GM12864 (cell line): ENCODE data around the gene GLI1.
A peak's percentile ranks its signal among the peaks of the same experiment; 100 is the strongest.

Source experiments
- DNase-seq: peaks from one replicate; pipeline ENCODE4 v3.0.0-alpha.2; 2011; ENCODE audit warnings: low read depth
- H3K4me3 ChIP-seq: 2 replicates; pipeline ENCODE4 v1.5.1; 2011; ENCODE audit warnings: mild to moderate bottlenecking, low read depth, low read length, control low read depth
- CTCF ChIP-seq: IDR thresholded peaks from 2 replicates; pipeline ENCODE4 v1.5.1; 2011; ENCODE audit warnings: low read depth, mild to moderate bottlenecking, moderate library complexity, low read length, control low read depth, inconsistent platforms; ENCODE audit errors: missing control alignments

The GLI1 gene

DNA sequence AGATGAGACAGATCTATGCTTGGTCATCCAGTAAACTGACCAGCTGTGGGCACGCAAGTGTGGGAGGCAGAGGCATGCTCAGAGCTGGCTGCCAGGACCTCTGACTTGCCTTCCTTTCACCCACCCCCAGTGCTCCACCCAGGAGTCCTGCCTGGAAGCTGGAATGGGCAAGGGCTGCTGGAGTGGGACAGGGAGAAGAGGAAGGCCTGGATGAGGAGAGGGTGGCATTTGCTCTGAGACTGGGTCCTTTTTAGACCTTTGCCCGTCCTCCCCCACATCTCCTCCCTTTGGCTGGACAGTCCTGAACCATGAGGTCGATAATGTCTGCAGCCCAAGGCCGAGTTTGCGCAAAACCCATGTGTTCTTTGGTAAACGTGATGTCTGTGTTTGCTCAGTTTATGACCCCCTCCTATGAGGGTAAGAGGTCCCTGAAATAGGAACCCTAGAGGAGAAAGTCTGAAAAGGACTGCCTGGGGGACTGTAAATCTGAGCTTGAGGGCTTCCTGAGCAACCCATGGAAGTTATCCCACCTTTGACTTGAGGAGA, 8.3 kb upstream of the GLI1 start:
- H3K4me3 ChIP-seq: no peak overlapping the region
- DNase-seq: no peak
- no peak for TF ChIP-seq CTCF

DNA sequence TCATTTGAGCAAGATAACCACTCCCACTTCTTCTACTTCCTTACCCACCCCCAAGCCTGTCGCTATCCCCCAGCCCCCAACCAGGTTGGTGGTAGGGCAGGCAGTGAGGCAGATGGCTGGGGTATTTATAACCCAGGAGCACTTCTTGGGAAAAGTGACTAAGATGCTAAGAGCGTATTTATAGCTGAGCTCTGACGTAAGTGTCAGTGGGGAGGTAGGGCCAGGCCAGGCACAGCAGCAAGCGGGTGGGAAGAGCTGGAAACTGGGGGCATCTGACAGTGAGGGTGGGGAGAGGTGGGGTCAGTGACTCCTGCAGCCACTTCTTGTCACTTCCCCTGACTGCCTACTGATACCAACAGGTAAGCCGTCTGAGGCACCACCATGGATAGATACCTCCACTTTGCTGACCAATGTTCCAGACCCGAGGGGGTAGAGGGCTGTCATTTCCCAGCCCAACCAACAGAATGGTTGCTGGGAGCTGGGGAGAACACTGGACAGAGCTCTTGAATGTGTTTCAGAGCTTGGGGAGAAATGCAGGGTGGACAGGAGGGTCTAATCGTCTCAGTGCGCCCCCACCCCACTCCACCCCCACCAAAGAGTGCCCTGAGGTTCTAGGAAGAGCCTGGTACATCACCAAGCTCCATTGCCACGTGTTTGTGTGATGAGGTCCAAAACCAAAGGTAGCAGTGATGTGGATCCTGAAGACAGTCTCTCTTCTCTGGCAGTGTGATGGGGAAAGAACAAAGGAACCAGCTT, 7.2 kb upstream of the GLI1 start:
- no peak for DNase-seq
- TF ChIP-seq CTCF: no peak
- no peak overlapping the region for H3K4me3 ChIP-seq

- TF ChIP-seq CTCF: peak; percentile 96
- H3K4me3 ChIP-seq: no peak overlapping the region
- no peak for DNase-seq
These were observed 6.6 kb upstream of the GLI1 start for GRCh38 chr12:57452937-57453509.

DNA sequence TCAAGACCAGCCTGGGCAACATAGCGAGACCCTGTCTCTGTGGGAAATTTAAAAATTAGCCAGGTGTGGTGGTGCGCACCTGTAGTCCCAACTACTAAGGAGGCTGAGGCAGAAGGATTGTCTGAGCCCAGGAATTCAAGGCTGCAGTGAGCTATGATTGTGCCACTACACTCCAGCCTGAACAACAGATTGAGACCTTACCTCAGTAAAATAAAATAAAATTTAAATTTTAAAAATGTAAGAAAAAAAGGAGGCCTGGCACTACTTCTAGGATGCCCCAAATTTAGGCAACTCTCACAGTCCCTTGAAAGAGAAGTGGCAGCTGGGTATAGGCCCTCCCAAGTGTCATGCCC, 5.4 kb upstream of the GLI1 start:
- no peak for TF ChIP-seq CTCF
- H3K4me3 ChIP-seq: no peak overlapping the region
- DNase-seq: no peak

DNA sequence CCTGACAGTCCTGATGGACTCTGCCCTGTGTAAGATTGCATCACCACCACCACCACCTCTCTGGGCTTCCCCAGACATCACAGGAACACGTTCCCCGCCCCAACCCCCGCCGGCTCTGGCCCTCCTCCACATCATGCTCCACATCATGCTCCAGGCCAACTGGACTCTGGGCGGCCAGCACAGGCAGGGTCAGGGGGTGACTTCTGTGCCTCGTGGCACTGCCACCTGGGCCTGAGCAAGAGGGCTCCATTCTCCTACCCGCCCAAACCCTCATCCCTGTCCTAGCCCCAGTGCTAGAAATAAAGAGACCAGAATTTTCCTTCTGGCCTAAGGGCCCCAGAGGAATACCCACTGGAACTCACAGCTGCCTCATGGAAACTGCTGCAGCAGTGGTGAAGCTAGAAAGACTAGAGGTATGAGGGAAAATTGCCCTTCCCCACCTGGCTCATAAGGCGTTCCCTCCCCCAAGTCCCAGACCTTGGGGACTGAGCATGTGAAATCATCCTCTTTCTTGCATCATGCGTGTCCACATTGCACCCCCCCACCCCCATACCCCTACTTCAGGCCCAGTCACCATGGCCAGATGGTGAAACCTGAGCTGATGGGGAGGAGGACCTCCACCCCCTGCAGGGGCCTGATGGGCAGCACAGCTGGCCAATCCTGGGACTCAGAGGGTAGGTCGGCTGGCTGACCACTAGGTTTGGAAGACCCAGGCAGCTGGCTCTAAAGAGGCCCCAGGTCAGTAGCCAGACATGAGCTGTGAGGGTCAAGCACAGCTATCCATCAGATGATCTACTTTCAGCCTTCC, 4.8 kb upstream of the GLI1 start, which contains the start of gene INHBE:
INHBE (plus strand) TSS at position 742 of the 808 bp plus-strand sequence. CDS start 230 bp downstream, outside the sequence.
- no peak for TF ChIP-seq CTCF
- peak within 1 kb of the TSS; percentile 22; the same call in 1 of the 2 replicates for H3K4me3 ChIP-seq
- DNase-seq: no peak

- DNase-seq: no peak
- peak overlapping the region; percentile 22; the same call in 1 of the 2 replicates for H3K4me3 ChIP-seq
- no peak for TF ChIP-seq CTCF
These were observed 4.0 kb upstream of the GLI1 start for GRCh38 chr12:57455374-57456144.
